Activated T-cell treated with anti-CD3 and anti-CD28 coated beads for 24 hours (primary cell): Measurements from ENCODE around the gene CSRP3.
A peak's percentile ranks its signal among the peaks of the same experiment; 100 is the strongest.

Source experiments
- DNase-seq: peaks from one replicate; pipeline ENCODE4 v3.0.0-alpha.2; 2020; ENCODE audit warnings: low read depth

CSRP3 gene

DNA sequence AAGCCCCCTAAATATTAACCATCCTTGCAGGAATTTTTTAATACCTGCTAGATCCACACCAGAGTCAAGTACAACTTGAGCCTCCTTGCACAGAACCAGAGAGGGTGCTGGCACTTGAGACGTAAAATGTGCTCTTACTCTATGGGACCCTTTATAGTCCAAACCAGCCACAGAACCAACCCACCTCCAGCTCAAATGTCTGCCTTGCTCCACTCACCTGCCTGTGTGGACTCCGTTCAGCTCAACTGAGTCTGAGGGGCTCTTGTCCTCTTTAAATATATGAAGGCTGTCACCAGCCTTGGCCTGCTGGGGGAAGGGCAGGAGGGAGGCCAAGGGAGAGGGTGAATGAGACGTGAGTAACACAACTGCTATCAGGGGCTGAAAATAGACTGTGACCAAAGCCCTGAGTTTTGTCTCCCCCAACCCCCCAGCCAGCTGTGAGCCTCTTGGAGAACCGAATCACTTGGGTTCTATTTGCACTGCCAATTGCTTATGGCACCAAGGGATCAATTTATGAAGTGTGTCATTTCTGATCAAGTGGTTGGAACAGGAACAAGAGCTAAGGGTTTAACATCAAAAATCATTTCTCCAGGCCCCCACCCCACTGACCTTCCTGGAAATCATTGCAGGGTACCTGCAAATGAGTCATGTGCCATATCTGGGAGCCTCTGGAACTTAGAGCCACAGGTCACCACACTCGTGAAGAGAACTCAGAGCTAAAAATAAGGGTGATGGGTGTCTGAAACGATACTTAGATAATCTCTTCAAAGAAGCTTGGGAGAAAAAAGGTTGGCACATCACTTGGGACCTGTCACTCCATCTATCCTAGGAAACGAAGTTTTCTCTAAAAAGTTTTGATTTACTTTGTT, at the start of gene CSRP3:
CSRP3 (minus strand) TSS at position 247 of the 869 bp plus-strand sequence. CDS start 9,535 bp downstream, outside the sequence.
- DNase-seq, result no peak

DNA sequence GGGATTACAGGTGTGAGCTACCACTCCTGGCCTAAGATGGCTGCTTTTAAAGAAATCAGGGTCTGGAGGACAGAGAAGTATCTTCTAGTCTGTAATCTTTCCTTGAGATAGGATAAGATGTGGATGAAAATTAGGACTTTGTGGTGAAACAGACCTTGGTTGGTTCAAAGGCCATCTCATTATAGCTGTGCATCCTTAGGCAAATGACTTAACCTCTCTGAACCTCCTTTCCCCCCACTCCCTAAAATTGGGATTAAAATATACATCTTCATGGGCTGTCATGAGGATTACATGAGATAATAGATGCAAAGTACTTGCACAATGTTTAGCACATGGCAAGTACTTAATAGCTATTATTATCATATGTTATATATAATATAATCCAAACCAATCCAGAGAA, 49.8 kb upstream of the CSRP3 start:
- DNase-seq, result no peak

DNA sequence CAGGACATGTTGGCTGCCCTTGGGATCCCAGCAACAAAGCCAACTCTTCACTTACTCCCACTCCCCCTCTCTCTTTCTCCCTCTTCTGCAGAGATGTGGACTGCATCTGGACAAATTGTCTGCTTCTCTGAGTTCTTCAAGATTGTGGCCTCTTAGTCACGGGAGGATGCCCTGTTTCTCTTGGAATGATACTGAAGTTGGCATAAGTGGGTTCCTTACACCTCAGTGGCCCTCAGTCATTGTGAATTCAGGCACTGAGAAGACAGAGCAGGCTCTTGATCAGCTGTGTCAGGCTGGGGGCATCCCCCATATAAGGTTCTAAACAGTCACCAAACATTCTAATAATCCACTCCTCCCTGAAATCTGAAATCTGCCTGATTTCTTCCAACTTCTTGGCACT, 45.0 kb upstream of the CSRP3 start:
- no peak for DNase-seq

DNA sequence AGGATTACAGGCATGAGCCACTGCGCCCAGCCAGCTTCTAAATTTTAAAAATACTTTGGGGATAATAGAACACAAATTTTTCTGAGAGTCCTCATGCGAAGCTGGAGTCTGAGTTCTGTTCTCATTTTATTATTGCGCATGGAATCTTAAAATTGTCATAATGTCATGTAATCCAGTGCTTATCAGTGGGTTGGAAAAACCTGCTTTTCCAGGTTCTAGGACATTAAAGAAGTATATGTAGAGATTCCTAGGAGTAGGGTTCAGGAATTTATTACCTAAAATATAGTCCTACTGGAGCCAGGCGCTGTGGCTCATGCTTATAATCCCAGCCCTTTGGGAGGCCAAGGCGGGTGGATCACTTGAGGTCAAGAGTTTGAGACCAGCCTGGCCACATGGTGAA, 43.6 kb upstream of the CSRP3 start:
- no peak for DNase-seq

DNA sequence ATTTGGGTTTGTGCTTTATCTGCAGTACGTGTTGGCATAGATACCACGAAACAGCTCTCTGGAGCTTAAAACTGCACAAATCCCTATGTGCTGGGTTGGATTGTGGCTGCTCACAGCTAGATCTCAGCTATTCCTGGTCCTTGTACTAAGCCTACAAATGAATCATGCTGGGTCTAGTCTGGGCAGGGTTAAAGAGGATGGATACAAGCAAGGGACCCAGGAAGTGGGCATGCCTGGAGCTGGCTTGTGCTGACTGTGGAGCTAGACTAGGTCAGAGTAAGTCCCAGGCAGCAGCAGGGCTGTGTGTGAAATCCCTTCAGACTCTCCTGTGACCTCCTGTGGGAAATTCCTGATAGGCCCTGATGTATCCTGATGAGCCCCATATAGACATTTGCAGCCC, 42.8 kb upstream of the CSRP3 start:
- DNase-seq, result no peak

DNA sequence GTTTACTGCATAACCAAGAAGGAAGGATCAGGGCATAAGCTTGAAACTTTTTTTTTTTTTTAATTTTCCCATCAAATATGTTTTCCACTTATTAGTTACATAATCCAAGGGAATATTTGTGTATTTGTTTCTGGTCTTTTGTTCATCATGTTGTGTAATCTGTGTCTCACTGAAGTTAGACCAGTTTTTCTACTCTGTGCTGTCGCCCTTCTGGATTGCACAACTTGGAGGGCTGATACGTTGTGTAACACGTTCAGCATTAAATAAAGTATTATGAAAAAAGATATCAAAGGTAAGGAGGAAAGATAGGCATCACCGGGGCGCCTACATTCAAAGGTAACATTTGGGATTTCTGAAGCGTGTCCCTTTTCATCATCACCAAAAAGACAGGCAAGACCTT, 42.3 kb upstream of the CSRP3 start:
- DNase-seq, result no peak

DNA sequence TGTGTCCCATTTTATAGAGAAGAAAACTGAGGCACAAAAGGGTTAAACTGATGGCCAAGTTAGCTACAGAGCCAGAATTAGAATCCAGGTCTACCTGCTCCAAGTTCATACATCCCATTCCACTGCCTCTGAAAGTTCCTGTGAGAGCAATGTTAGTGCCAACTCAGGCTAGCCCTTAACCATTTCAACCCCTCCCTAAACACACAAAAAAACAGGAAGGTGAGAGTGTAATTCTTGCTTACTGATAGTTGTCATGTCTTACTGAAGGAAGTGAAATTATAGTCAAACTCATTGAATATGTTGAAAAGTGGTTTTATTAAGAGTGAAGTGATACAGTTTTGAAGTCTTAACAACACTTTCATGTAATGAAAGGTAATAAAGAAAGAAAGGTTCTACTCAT, 41.8 kb upstream of the CSRP3 start:
- no peak for DNase-seq

DNA sequence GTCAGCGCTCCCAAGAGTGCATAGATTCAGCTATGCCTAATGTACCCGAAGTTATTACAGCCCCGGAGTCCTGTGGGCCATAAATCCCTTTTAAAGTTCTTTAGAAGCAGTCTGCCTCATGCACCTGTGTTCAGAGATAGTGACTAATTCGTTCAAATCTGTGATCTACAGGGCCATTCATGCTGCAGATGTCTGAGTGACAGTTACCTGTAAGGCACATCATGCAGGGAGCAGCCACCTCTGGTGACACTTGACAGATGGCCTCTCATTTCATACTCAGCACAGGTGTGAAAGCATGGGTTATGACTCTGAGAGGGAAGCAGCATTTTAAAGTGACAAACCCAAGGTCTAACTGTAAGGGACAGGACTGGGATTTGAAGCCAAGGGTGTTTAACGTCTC, 41.4 kb upstream of the CSRP3 start:
- DNase-seq, result no peak

DNA sequence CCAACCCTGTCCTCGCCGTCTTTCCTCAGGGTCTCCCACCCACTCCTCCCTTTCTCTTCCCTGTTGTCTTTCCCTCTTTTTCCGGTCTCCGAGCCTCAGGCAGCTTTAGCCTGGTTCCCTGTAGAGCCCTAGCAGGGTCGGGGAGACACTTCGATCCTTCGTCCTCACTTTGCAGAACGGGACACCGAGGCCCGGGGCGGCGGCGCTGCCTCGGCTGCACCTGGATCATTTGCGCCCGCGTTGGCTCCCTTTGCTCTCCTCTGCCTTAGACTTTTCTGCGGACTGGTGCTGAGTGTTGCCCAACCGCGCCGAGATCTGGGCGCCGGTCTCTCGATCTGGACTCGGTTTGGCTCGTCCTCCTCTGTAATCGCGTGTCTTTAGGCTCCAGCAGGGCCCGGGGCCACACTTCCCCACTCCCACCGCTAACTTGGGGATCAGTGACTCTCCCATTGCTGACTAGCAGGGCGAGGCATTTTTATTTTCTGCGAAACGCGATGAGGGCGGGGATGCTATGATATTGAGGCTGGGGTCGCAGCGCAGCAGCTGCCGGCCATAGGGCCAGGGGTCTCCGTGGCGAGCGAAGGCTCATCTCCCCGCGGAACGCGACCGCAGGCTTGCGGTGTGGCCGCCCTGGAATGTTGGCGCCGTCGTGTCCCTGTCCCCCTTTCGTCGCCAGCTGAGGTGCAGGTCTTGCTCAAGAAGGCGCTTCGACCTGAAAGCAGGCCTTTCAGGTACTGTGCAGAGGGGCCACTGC, 40.6 kb upstream of the CSRP3 start:
- DNase-seq, result no peak

DNA sequence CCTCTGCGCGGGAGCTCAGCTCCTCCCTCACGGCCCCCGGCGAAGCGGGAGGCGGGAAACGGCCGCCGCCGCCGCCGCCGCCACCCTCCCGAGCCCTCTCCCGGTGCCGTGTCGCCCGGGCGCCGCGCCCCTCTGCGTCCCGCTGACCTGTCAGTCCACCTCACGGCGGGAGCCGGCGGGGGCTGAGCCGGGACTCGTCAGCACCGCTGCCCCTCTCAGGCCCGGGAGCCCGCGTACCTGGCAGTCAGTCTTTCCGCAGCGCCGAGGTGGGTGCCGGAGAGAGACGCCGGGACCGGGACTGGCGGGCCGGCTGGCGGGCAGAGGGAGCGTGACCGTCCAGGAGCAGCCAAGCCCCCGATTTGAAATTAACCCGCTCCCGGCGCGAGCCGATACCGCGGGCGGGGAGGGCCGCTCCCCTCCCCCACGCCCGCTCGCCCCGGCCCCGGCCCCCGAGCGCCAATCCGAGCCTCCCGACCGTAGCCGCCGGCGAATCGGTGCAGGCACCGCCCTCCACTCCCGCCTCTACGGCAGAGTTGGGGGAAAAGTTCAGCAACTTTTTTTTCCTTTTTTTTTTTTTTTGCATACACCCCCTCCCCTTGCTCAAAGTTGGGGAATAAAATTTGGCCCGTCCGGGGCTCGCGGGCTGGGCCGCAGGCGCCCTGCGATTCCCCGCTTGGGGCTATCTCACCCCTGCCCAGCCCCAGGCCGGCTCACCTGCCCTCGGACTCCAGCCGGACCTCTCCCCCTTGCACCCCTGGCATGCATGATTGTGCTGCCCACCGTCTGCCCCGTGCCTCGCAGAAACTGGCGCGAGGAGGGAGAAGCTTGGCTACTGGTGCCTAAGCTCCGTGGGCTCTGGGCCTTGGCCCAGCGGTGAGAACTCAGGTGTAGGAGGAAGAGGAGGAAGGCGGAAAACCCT, 39.7 kb upstream of the CSRP3 start:
- DNase-seq, result peak; percentile 5

DNA sequence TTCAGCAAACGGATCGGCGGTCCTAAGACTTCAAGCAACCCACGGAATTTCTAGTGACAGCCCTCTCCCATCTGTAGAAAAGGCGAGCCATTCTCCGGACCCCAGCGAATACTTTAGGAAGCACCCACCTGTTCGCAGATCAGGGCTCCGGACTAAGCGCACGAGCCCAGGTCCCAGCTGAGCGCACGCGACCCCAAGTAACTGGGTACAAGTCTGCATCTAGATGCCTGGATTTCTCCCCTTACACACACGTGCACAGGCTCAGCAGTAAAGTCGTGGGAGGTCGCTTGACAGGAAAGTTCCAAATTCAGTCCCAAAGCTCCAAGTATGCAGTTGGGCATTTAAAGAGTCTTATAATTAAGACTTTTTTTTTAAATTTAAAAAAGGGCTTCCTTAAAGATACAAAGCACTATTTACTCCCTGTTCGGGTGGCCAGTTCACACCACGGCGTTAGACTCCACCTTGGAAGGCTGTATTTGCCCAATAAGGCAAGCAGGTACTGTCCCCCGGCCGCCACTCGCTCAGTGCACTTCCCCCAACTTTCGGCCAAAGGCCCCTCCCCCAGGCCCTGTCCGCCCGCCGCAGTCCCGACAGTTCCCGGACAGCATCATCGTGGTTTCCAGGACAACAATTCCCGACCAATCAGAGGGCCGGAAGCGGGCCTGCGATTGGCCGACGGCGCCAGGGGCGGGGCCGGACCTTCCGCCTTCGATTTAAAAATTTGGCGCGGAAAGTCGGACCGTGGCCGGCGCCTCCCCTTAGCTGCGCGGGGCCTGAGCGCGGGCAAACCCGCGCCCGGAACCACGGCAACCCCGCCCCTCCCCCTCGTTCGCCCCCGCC, 38.9 kb upstream of the CSRP3 start, which contains the start of gene E2F8:
E2F8 (minus strand) TSS at position 526 of the 840 bp plus-strand sequence. CDS start 824 bp downstream, outside the sequence.
- peak; percentile 81 for DNase-seq

DNA sequence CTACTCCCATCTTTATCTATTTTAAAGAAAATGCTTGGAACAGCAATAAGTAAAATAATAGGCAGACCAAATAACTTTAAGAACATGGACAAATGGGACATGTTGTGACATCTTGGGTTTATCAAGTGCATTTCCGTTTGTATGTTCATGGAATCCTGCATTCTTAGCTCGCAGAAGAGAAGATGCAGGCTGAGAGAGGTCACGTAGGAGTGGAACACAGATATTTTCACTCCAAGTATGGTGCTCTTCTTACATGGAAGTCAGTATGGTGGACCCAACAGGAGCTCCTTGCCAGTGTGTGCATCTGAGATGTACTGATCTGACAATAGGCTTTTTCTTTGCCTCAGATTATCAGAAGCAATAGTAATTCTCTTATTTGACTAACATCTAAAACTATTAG, 37.3 kb upstream of the CSRP3 start:
- no peak for DNase-seq

DNA sequence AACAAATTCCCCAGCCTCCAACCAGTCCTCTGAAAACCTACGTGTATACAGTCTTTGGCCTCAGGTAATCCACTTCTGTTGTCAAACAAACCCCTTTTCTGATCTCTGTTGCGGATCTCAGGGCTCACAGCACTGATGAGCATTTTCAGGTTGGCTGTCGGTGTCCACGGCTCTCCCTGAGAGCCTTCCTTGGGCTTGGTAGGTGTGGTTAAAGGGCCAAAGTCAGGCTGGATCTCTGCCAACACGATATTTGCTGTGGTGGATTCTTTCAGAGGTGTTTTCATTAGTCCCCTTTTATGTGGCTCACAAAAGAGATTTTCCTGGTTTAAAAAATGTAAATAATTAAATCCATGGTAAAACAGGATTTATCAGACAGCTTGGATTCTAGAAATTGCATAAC, 36.0 kb upstream of the CSRP3 start:
- DNase-seq, result no peak

DNA sequence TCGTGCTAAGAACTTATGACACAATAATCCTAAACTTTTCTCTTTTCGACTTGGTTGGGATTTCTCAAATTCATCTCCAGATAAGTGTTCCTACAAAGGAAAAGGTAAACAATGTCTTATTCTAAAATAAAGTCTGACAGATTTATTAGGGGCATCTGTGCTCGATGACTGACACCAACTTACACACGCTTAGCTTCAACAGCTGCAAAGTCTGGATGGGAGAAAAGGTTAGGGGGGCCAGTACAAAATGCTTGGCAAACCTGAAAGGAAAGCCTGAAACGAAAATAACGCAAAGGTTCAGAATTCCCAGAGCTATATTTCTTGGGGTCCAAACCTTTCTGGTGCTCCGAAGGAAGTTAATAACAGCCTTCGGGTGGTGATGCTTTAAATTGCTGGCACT, 35.6 kb upstream of the CSRP3 start:
- DNase-seq, result no peak

DNA sequence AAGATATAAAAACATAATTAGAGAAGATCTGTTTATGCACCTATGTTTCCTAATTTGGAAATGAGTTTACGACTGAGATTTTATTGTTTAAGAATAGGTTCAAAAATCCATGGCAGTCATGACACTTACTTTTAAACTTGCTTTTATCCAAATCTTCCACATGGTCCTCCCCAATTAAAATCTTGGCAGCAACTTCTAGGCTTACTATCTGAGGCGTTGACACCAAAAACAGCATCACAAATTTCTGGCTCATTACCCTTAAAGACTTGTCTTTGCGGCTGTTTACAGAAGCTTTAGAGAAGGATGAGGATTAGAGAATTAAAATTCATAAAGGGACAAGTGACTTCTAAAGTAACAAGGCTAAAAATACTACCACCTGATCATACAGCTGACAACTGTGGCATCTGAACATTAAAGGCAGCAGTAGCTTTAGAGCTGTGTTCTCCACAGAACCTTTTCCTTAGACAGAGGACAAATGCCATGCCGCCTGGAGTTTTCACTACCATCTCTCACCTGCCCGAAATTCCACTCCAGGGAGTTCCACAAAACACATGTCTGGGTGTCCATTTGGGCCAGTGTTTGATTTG, 32.5 kb upstream of the CSRP3 start:
- no peak for DNase-seq

DNA sequence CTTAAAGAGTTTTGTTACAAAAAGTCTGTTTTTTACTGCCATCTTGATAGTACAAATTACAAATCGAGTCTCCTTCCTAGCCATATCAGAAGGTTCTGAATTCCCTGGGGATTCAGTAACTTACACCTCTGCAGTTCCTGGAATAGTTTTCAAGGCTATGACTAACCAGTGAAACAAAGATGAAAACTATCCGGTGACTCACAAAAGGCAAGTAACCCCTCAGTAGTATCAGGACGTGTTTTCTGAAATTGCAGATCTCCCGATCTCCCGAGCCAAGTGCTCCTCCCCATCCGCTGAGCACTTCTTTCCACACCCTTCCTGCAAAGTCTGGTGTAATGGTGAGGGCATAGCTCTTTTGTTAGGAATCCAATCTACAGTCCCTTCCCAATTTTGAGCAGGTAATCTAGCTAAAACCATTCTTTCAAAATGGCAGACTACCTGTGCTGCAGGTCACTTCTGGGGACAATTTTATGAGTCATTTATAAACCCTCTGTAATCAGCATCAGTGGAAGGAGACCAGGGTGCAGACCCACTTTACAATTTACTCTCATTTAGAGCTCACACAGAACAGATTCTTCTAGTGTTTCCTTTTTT, 31.2 kb upstream of the CSRP3 start:
- no peak for DNase-seq

DNA sequence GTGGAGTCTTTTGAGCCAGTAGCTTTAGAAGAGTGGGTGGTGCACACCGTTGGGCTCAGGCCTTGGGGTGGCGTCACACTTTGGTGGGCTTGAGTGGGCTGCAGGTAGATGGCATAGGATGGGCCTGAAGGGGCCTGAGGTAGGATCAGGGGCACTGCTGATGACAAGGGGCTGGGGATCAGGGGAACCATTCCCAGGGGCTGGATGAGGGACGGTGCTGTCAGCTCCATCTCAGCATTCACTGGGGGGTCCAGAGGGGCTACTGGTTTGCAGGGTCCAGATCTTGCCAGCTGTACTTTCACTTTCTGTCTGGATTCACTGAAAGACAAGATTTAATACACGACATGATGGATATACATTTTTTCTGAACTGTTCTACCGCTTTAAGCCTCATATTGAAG, 27.9 kb upstream of the CSRP3 start:
- no peak for DNase-seq

DNA sequence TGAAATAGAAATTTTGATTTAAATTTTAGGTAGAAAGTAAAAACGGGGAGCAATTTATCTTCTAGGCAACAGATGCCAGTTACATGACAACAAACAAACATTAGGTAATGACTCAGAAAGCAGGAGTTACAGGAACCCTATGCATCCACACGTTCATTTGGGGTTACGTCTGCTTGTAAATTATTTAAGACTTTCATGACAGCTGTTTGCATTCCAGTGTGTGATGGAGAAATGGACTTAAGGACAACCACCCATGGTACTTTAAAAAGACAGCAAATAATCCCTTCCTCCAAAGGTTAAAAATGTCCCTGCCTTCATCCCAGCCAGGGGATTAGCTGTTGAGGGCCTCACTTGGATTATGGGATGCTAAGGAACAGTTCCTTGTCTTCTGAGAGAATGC, 27.2 kb upstream of the CSRP3 start:
- no peak for DNase-seq

DNA sequence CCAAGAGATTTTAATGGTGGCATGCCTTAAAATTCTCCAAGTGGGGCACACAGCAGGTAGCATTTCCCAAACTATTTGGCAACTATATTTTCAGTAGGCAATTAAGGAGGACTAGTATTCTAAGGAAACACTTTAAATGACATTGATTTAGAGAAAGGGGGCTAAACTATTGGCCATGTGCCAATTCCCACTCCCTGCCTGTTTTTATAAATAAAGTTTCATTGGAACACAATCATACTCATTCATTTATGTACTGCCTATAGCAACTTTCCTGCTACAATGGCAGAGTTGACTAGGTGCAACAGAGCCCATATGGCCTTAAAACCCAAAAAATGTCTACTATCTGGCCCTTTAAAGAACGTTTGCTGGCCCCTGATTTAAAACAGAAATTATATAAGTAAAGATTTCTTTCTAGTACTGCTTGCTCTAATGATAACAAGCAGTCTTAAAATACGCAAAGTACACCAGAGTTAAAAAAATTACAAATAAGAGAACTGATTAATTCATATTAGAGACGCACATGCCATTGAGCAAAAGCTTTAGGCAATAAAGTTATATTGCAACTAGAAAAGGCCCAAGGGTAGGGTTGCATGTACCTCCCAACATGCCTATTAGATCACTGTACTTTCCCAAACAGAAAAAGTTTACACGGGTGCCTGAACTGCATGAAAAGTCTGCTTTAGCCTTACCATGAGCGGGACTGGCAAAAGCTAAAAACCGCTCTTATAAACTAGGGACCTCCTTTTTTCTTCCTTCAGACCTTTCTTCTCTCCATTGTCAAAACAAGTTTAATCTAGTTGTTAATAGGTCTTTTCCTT, 24.8 kb upstream of the CSRP3 start:
- DNase-seq, result no peak

DNA sequence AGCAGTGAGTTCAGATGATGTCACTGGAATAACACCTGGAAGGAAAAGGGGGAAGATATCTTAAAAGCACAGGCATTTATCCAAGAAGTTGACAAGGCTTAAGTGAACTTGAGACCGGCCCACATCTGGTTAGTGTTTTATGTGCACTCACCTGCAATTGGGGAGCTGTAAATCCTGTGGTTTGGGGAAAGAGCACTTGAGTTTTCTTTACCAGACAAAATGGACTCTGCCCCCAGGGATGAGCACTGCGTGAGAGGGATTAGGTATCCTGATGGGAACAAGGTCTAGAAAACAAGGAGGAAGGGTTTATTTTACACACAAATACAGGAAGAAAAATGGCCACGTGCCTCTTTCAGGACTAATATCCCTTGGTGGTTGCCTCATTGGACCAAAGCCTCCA, 23.8 kb upstream of the CSRP3 start:
- no peak for DNase-seq
